H9 (cell line): ENCODE measurements around the gene PCED1A. TPM values are rescaled to one million over a fixed set of nuclear protein-coding genes. Genes with fewer than 3 reads are reported as not detected.

ENCODE experiments used
- DNase-seq: peaks from one replicate; pipeline ENCODE4 v3.0.0-alpha.2; 2017
- H2AFZ ChIP-seq: one replicate; pipeline ENCODE4 v1.6.1; 2013; ENCODE audit warnings: mild to moderate bottlenecking, low read length, control low read depth, moderate library complexity
- H2AK5ac ChIP-seq: 2 replicates; pipeline ENCODE4 v1.6.1; 2013; ENCODE audit warnings: low read length, control low read depth, mixed read lengths; ENCODE audit not compliant: insufficient read length
- H2BK120ac ChIP-seq: one replicate; pipeline ENCODE4 v1.6.1; 2013; ENCODE audit warnings: low read depth, mild to moderate bottlenecking, low read length, control low read depth, inconsistent platforms; ENCODE audit not compliant: poor library complexity, severe bottlenecking
- H2BK12ac ChIP-seq: 2 replicates; pipeline ENCODE4 v1.6.1; 2013; ENCODE audit warnings: low read length, control low read depth, mixed read lengths, low read depth; ENCODE audit not compliant: insufficient read length
- H2BK15ac ChIP-seq: 2 replicates; pipeline ENCODE4 v1.6.1; 2013; ENCODE audit warnings: low read depth, low read length, control low read depth
- H2BK20ac ChIP-seq: one replicate; pipeline ENCODE4 v1.6.1; 2013; ENCODE audit warnings: low read depth, mild to moderate bottlenecking, low read length, control low read depth, inconsistent platforms; ENCODE audit not compliant: poor library complexity, severe bottlenecking
- H2BK5ac ChIP-seq: 2 replicates; pipeline ENCODE4 v1.6.1; 2013; ENCODE audit warnings: low read length, control low read depth, mixed read lengths; ENCODE audit not compliant: insufficient read length
- H3K14ac ChIP-seq: 2 replicates; pipeline ENCODE4 v1.6.1; 2013; ENCODE audit warnings: low read length, control low read depth; ENCODE audit not compliant: insufficient read depth
- H3K18ac ChIP-seq: 2 replicates; pipeline ENCODE4 v1.6.1; 2013; ENCODE audit warnings: low read depth, mild to moderate bottlenecking, mixed read lengths, low read length, control low read depth; ENCODE audit not compliant: insufficient read length
- H3K23ac ChIP-seq: 2 replicates; pipeline ENCODE4 v1.6.1; 2013; ENCODE audit warnings: low read length, control low read depth, mixed read lengths, low read depth; ENCODE audit not compliant: insufficient read length
- H3K23me2 ChIP-seq: 2 replicates; pipeline ENCODE4 v1.6.1; 2013; ENCODE audit warnings: low read depth, mild to moderate bottlenecking, mixed read lengths, low read length, control low read depth; ENCODE audit not compliant: insufficient read length, poor library complexity, severe bottlenecking
- H3K27ac ChIP-seq: 2 replicates; pipeline ENCODE4 v1.5.1; 2013; ENCODE audit warnings: low read length, control low read depth, mixed read lengths, low read depth; ENCODE audit not compliant: insufficient read length
- H3K27me3 ChIP-seq: 2 replicates; pipeline ENCODE4 v1.6.1; 2013; ENCODE audit warnings: low read length, control low read depth, inconsistent platforms; ENCODE audit not compliant: insufficient read depth
- H3K4ac ChIP-seq: 2 replicates; pipeline ENCODE4 v1.6.1; 2013; ENCODE audit warnings: low read depth, mild to moderate bottlenecking, control low read depth, inconsistent platforms, low read length, moderate library complexity
- H3K4me1 ChIP-seq: 2 replicates; pipeline ENCODE4 v1.6.1; 2013; ENCODE audit warnings: low read length, control low read depth, inconsistent platforms; ENCODE audit not compliant: insufficient read depth
- H3K4me2 ChIP-seq: 2 replicates; pipeline ENCODE4 v1.6.1; 2013; ENCODE audit warnings: low read length, control low read depth, mixed read lengths; ENCODE audit not compliant: insufficient read length, insufficient read depth
- H3K56ac ChIP-seq: 2 replicates; pipeline ENCODE4 v1.6.1; 2013; ENCODE audit warnings: low read depth, mild to moderate bottlenecking, mixed read lengths, low read length, control low read depth; ENCODE audit not compliant: insufficient read length
- H3K79me1 ChIP-seq: 2 replicates; pipeline ENCODE4 v1.6.1; 2013; ENCODE audit warnings: low read depth, mild to moderate bottlenecking, moderate library complexity, low read length, control low read depth, inconsistent platforms; ENCODE audit not compliant: insufficient read depth, poor library complexity, severe bottlenecking
- H3K79me2 ChIP-seq: 2 replicates; pipeline ENCODE4 v1.6.1; 2013; ENCODE audit warnings: low read length, control low read depth, inconsistent platforms; ENCODE audit not compliant: insufficient read depth
- H3K9ac ChIP-seq: 2 replicates; pipeline ENCODE4 v1.6.1; 2013; ENCODE audit warnings: low read length, control low read depth, mixed read lengths; ENCODE audit not compliant: insufficient read length; ENCODE audit errors: extremely low read depth
- H3K9me3 ChIP-seq: one replicate; pipeline ENCODE4 v1.6.1; 2013; ENCODE audit warnings: low read depth, low read length, inconsistent platforms; ENCODE audit not compliant: control insufficient read depth
- H3T11ph ChIP-seq: one replicate; pipeline ENCODE4 v1.6.1; 2013; ENCODE audit warnings: mild to moderate bottlenecking, low read length, control low read depth, inconsistent platforms
- H4K20me1 ChIP-seq: one replicate; pipeline ENCODE4 v1.6.1; 2013; ENCODE audit not compliant: control insufficient read depth, insufficient read length, insufficient read depth
- H4K5ac ChIP-seq: 2 replicates; pipeline ENCODE4 v1.6.1; 2013; ENCODE audit warnings: low read depth, mild to moderate bottlenecking, mixed read lengths, low read length, control low read depth; ENCODE audit not compliant: insufficient read length
- H4K8ac ChIP-seq: replicated peaks from 2 replicates; pipeline ENCODE4 v1.6.1; 2013; ENCODE audit warnings: low read length, control low read depth, mixed read lengths, low read depth; ENCODE audit not compliant: insufficient read length
- H4K91ac ChIP-seq: 2 replicates; pipeline ENCODE4 v1.6.1; 2013; ENCODE audit warnings: low read depth, mild to moderate bottlenecking, moderate library complexity, mixed read lengths, low read length, control low read depth; ENCODE audit not compliant: insufficient read length
- H3K27ac Mint-ChIP-seq, 3 experiments: 2 replicates in 2 of 3; 3 replicates in 1 of 3; pipeline ENCODE4 v1.8.0; 2020 to 2021; ENCODE audit warnings: mixed read lengths in 3 of 3, mild to moderate bottlenecking in 1 of 3, moderate library complexity in 1 of 3
- H3K27me3 Mint-ChIP-seq: 2 replicates; pipeline ENCODE4 v1.8.0; 2021; ENCODE audit warnings: low read depth, mild to moderate bottlenecking, moderate library complexity, mixed read lengths
- H3K36me3 Mint-ChIP-seq, 3 experiments: 2 replicates in 2 of 3; 3 replicates in 1 of 3; pipeline ENCODE4 v1.8.0; 2020 to 2021; ENCODE audit warnings: low read depth in 3 of 3, mixed read lengths in 3 of 3; ENCODE audit not compliant: insufficient read depth in 1 of 3
- H3K4me1 Mint-ChIP-seq, 2 experiments: 2 replicates each; pipeline ENCODE4 v1.8.0; 2020; ENCODE audit warnings: mixed read lengths in 2 of 2
- H3K4me3 Mint-ChIP-seq, 2 experiments: 2 replicates in 1 of 2; 3 replicates in 1 of 2; pipeline ENCODE4 v1.8.0; 2020 to 2021; ENCODE audit warnings: mild to moderate bottlenecking in 2 of 2, mixed read lengths in 2 of 2, moderate library complexity in 1 of 2
- H3K9me3 Mint-ChIP-seq, 2 experiments: 2 replicates in 1 of 2; 3 replicates in 1 of 2; pipeline ENCODE4 v1.8.0; 2020; ENCODE audit warnings: mild to moderate bottlenecking in 2 of 2, mixed read lengths in 2 of 2, moderate library complexity in 1 of 2
- WGBS: extraction: QIAGEN DNeasy Blood & Tissue Kit; methylation state at CpG from one replicate; pipeline ENCODE4 v1.1.7; 2013; ENCODE audit warnings: missing lambda C conversion rate, low lambda C conversion rate, mixed read lengths; ENCODE audit not compliant: insufficient read length; ENCODE audit errors: extremely low coverage; 5-methylcytosine and 5-hydroxymethylcytosine counted together
- total RNA-seq: library from RNA; stranded (reverse); gene quantifications from 2 replicates; pipeline ENCODE4 v1.2.1, GENCODE V29; 2021
- TF ChIP-seq, protein P1 (sequence below): fragments of 200-600 bp; sonication (generic); conservative IDR thresholded peaks from 3 replicates; pipeline ENCODE4 v1.8.0; 2021; ENCODE audit warnings: antibody characterized with exemption, mild to moderate bottlenecking

Gene PCED1A
- total RNA-seq, 1 experiment from 2014 or later = 30.8 TPM

DNA sequence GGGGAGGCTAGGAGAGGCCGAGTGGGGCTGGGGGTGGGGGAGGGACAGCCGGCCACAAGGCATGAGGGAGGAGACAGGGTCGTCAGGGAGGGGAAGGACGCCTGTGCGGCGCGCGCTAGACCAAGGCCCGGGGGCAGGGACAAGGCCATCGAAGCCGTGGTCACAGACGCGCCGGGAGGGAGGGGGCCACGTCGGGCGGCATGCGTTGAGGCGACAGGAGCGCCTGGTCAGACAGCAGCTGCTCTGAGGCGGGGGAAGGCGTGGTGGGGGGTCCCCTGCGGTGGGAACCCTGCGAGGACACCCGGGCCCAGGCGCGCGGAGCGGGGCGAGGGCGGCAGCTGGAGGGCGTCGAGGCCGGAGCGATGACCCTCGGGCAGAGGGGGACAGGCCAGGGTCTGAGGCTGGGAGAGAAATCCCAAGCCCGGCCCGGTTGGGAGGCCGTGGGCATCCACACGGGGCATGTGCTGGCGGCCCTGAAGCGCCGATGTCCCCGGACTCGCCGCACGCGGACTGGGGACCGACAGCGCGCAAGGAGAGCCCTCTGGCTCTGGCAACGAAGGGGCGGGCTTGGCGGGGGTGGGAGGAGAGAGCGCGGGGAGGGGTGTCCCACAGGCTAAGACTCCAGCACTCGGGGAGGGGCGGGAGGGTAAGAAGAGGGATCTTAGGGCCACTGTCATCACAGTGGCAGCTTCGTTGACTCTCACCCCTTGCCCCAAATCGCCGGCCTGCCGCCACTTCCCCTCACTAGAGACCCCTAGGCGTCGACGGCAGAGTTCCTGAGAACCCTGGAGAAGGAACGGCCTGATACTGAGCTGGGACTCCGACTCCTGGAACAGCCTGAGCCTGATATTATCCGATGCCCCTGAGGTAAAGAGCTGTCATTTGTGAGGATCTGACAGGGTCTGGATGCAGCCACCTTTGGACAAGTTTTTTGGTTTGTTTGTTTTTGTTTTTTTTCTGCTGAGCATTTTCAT lies 19.3 kb downstream of the PCED1A start:
- Histone ChIP-seq H3K56ac (no peak overlapping the region), H3K18ac (peak overlapping the region; percentile 78), H4K91ac (no peak overlapping the region), H3K4me1 (no peaks in the 10 kb centered on the region), H2BK120ac (no peak overlapping the region), H2AK5ac (no peak overlapping the region), H4K5ac (no peak overlapping the region), H3K9ac (no peak overlapping the region), H3K27ac (no peak overlapping the region), H3K79me1 (no peaks in the 10 kb centered on the region), H3K4me2 (peak overlapping the region; percentile 29), H3K79me2 (no peaks in the 10 kb centered on the region), H2AFZ (no peak overlapping the region), H3K27me3 (peaks cover 9% of the 10 kb centered on the region; the same call in 1 of the 2 replicates), H3T11ph (no peak overlapping the region), H2BK12ac (no peak overlapping the region), H3K4ac (no peak overlapping the region), H2BK15ac (no peak overlapping the region), H3K9me3 (no peaks in the 10 kb centered on the region), H2BK20ac (no peak overlapping the region), H3K14ac (0 out of 2 replicates have a peak overlapping the region, but pooled peaks have one; percentile 67), H3K23me2 (peaks cover 6% of the 10 kb centered on the region), H2BK5ac (no peak overlapping the region), H3K23ac (no peak overlapping the region), H4K20me1 (no peaks in the 10 kb centered on the region), H4K8ac (no peak overlapping the region)
- no peak overlapping the region for H3K27ac Mint-ChIP-seq
- TF ChIP-seq, protein P1, sequence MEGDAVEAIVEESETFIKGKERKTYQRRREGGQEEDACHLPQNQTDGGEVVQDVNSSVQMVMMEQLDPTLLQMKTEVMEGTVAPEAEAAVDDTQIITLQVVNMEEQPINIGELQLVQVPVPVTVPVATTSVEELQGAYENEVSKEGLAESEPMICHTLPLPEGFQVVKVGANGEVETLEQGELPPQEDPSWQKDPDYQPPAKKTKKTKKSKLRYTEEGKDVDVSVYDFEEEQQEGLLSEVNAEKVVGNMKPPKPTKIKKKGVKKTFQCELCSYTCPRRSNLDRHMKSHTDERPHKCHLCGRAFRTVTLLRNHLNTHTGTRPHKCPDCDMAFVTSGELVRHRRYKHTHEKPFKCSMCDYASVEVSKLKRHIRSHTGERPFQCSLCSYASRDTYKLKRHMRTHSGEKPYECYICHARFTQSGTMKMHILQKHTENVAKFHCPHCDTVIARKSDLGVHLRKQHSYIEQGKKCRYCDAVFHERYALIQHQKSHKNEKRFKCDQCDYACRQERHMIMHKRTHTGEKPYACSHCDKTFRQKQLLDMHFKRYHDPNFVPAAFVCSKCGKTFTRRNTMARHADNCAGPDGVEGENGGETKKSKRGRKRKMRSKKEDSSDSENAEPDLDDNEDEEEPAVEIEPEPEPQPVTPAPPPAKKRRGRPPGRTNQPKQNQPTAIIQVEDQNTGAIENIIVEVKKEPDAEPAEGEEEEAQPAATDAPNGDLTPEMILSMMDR = no peak
- H3K9me3 Mint-ChIP-seq = 0 out of 5 replicates have a peak, but pooled peaks cover 0 to 2% of the 10 kb centered on the region in 2 experiments
- peaks cover 18 to 22% of the 10 kb centered on the region in 2 experiments for H3K4me1 Mint-ChIP-seq
- H3K27me3 Mint-ChIP-seq = peaks cover 31% of the 10 kb centered on the region
- WGBS = no CpG with 5 or more reads among the region's 68 CpGs
- no peaks in the 10 kb centered on the region; a peak in 1 of 7 replicates for H3K36me3 Mint-ChIP-seq
- H3K4me3 Mint-ChIP-seq = peak overlapping the region in 1 of 2 experiments; percentile 62; a peak in 3 of 5 replicates
- peak; percentile 70 for DNase-seq
